HepG2 (cell line): ENCODE results near the gene CA9.

Experiments used
- FLYWCH1 ChIP-seq: sonication (generic); formaldehyde crosslinking; IDR thresholded peaks from 2 replicates; pipeline ENCODE4 v1.8.1; 2023; ENCODE audit warnings: mild to moderate bottlenecking, missing genetic modification reagents
- FOSL1 ChIP-seq: sonication (generic); formaldehyde crosslinking; IDR thresholded peaks from 2 replicates; pipeline ENCODE4 v1.9.0; 2021; ENCODE audit warnings: missing genetic modification reagents, borderline replicate concordance
- TAF1 ChIP-seq: sonication (generic); formaldehyde crosslinking; IDR thresholded peaks from 2 replicates; pipeline ENCODE4 v1.4.0; 2020; ENCODE audit warnings: missing genetic modification reagents
- YY1 ChIP-seq: IDR thresholded peaks from 2 replicates; pipeline ENCODE4 v1.6.1; 2011; ENCODE audit warnings: low read length, low read depth, moderate library complexity, mild to moderate bottlenecking; ENCODE audit not compliant: insufficient read depth, insufficient replicate concordance
- ZFP1 ChIP-seq: IDR thresholded peaks from 2 replicates; pipeline ENCODE4 v1.6.1; 2016
- ZNF235 ChIP-seq: sonication (generic); formaldehyde crosslinking; IDR thresholded peaks from 2 replicates; pipeline ENCODE4 v1.8.1; 2023; ENCODE audit warnings: mild to moderate bottlenecking, missing genetic modification reagents, borderline replicate concordance
- TF ChIP-seq, protein P1 (sequence below): sonication (generic); formaldehyde crosslinking; IDR thresholded peaks from 2 replicates; pipeline ENCODE4 v1.4.0; 2020; ENCODE audit warnings: missing genetic modification reagents

DNA sequence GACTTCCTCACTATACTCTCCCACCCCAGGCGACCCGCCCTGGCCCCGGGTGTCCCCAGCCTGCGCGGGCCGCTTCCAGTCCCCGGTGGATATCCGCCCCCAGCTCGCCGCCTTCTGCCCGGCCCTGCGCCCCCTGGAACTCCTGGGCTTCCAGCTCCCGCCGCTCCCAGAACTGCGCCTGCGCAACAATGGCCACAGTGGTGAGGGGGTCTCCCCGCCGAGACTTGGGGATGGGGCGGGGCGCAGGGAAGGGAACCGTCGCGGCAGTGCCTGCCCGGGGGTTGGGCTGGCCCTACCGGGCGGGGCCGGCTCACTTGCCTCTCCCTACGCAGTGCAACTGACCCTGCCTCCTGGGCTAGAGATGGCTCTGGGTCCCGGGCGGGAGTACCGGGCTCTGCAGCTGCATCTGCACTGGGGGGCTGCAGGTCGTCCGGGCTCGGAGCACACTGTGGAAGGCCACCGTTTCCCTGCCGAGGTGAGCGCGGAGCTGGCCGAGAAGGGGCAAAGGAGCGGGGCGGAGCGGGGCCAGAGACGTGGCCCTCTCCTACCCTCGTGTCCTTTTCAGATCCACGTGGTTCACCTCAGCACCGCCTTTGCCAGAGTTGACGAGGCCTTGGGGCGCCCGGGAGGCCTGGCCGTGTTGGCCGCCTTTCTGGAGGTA, 2.1 kb downstream of the CA9 start:
- TF ChIP-seq, protein P1, sequence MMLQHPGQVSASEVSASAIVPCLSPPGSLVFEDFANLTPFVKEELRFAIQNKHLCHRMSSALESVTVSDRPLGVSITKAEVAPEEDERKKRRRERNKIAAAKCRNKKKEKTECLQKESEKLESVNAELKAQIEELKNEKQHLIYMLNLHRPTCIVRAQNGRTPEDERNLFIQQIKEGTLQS: no peak
- TF ChIP-seq YY1 (no peak), FOSL1 (CRISPR knock-in tag) (no peak), FLYWCH1 (CRISPR knock-in tag) (no peak), TAF1 (CRISPR knock-in tag) (no peak), ZFP1 (no peak), ZNF235 (no peak)
